Activated B cell treated with CpG ODN at 0.5 μM for 24 hours (primary cell): Measurements from ENCODE around the gene REL. TPM values are rescaled to one million over a fixed set of nuclear protein-coding genes. Genes with fewer than 3 reads are reported as not detected.
A peak's percentile ranks its signal among the peaks of the same experiment; 100 is the strongest.

Experiments
- ATAC-seq: fragments of 200-7000 bp; cut with Tn5 transposase; one replicate; pipeline ENCODE4 v1.10.0; 2021; ENCODE audit warnings: low read depth, mild to moderate bottlenecking, moderate library complexity
- CTCF ChIA-PET: fragments of 350-600 bp; sonication (Branson Sonifier 250); formaldehyde crosslinking; loops from one replicate; lab custom pipeline; 2021; ENCODE audit warnings: antibody characterized with exemption; lab: Charles Lee
- POLR2A ChIA-PET: fragments of 350-600 bp; sonication (Branson Sonifier 250); formaldehyde crosslinking; loops from one replicate; lab custom pipeline; 2021; ENCODE audit warnings: antibody characterized with exemption; lab: Charles Lee
- DNase-seq: peaks from one replicate; pipeline ENCODE4 v3.0.0; 2022
- H3K27ac Mint-ChIP-seq: one replicate; pipeline ENCODE4 v1.8.0; 2020; ENCODE audit warnings: mixed read lengths
- H3K27me3 Mint-ChIP-seq: one replicate; pipeline ENCODE4 v1.8.0; 2021; ENCODE audit warnings: mixed read lengths
- H3K36me3 Mint-ChIP-seq: one replicate; pipeline ENCODE4 v1.8.0; 2021; ENCODE audit warnings: low read depth, mixed read lengths
- H3K4me1 Mint-ChIP-seq: one replicate; pipeline ENCODE4 v1.8.0; 2021; ENCODE audit warnings: mixed read lengths
- H3K4me3 Mint-ChIP-seq: one replicate; pipeline ENCODE4 v1.8.0; 2020; ENCODE audit warnings: mild to moderate bottlenecking, mixed read lengths
- H3K9me3 Mint-ChIP-seq: one replicate; pipeline ENCODE4 v1.8.0; 2020; ENCODE audit warnings: mixed read lengths
- intact Hi-C: fragments of 100-400 bp; cut with micrococcal nuclease; formaldehyde crosslinking; loops from one replicate; pipeline ENCODE4 v1.15.1; 2024
- total RNA-seq: library from RNA; stranded (reverse); gene quantifications from 2 replicates; pipeline ENCODE4 v1.2.3, GENCODE V29; 2022
- TF ChIP-seq, protein P1 (sequence below): fragments of 200-600 bp; IDR thresholded peaks from one replicate; pipeline ENCODE4 v1.8.0; 2022; ENCODE audit warnings: antibody characterized with exemption, mild to moderate bottlenecking

REL gene
- total RNA-seq, 1 donor from 2014 or later, result 238 TPM

GRCh38 chr2:60964651-60965498 is 83.5 kb downstream of the REL start:
- H3K27me3 Mint-ChIP-seq, result no peaks in the 10 kb centered on the region
- H3K4me1 Mint-ChIP-seq, result peaks cover 67% of the 10 kb centered on the region
- H3K27ac Mint-ChIP-seq, result peak overlapping the region; percentile 65
- TF ChIP-seq, protein P1, sequence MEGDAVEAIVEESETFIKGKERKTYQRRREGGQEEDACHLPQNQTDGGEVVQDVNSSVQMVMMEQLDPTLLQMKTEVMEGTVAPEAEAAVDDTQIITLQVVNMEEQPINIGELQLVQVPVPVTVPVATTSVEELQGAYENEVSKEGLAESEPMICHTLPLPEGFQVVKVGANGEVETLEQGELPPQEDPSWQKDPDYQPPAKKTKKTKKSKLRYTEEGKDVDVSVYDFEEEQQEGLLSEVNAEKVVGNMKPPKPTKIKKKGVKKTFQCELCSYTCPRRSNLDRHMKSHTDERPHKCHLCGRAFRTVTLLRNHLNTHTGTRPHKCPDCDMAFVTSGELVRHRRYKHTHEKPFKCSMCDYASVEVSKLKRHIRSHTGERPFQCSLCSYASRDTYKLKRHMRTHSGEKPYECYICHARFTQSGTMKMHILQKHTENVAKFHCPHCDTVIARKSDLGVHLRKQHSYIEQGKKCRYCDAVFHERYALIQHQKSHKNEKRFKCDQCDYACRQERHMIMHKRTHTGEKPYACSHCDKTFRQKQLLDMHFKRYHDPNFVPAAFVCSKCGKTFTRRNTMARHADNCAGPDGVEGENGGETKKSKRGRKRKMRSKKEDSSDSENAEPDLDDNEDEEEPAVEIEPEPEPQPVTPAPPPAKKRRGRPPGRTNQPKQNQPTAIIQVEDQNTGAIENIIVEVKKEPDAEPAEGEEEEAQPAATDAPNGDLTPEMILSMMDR, result no peak
- intact Hi-C loops, result loop anchor here (2.0 to 5.0 kb wide), 3 partner anchors 18 to 33 kb away; no protein-coding TSS in a partner anchor
- ChIA-PET CTCF (interaction anchor here (1.4 to 2.7 kb wide), 2 partner anchors 19 to 34 kb away, joined by 3 to 11 read pairs; no protein-coding TSS in a partner anchor), POLR2A (interaction anchor here (0.5 to 6.6 kb wide), 9 partner anchors 7 to 125 kb away, joined by 3 to 52 read pairs (median 5); partner anchors contain the start of gene REL)
- no peaks in the 10 kb centered on the region for H3K9me3 Mint-ChIP-seq
- peaks cover 13% of the 10 kb centered on the region for H3K36me3 Mint-ChIP-seq
- no peak overlapping the region for H3K4me3 Mint-ChIP-seq
- DNase-seq (no peak), ATAC-seq (no peak)

- no peak for DNase-seq
- POLR2A ChIA-PET, result interaction anchor here (1.0 to 6.6 kb wide), 6 partner anchors 22 to 83 kb away, joined by 3 to 52 read pairs (median 8); partner anchors contain the start of gene REL
- ATAC-seq, result no peak
- intact Hi-C loops, result loop anchor here (2.0 to 5.0 kb wide), 2 partner anchors 19 to 33 kb away; no protein-coding TSS in a partner anchor
- peak overlapping the region; percentile 65 for H3K27ac Mint-ChIP-seq
- H3K27me3 Mint-ChIP-seq, result no peaks in the 10 kb centered on the region
- CTCF ChIA-PET, result interaction anchor here (1.4 to 2.7 kb wide), 2 partner anchors 19 to 34 kb away, joined by 3 to 11 read pairs; no protein-coding TSS in a partner anchor
- peaks cover 72% of the 10 kb centered on the region for H3K4me1 Mint-ChIP-seq
- TF ChIP-seq, protein P1, result no peak
- no peak overlapping the region for H3K4me3 Mint-ChIP-seq
- no peaks in the 10 kb centered on the region for H3K9me3 Mint-ChIP-seq
- peaks cover 11% of the 10 kb centered on the region for H3K36me3 Mint-ChIP-seq
Observed at GRCh38 chr2:60965499-60965785, 84.1 kb downstream of the REL start.

- Mint-ChIP-seq H3K4me1 (peaks cover 84% of the 10 kb centered on the region), H3K4me3 (peak overlapping the region; percentile 83), H3K27ac (peak overlapping the region; percentile 87), H3K9me3 (no peaks in the 10 kb centered on the region), H3K36me3 (peaks cover 11% of the 10 kb centered on the region), H3K27me3 (no peaks in the 10 kb centered on the region)
- POLR2A ChIA-PET, result interaction anchor here (0.6 to 6.6 kb wide), 7 partner anchors 21 to 581 kb away, joined by 3 to 52 read pairs (median 6); partner anchors contain the start of genes PAPOLG and REL
- intact Hi-C loops, result loop anchor here (5.0 kb wide), 1 partner anchor 34 kb away; no protein-coding TSS in a partner anchor
- DNase-seq, result no peak
- TF ChIP-seq, protein P1, result no peak
- peak; percentile 41 for ATAC-seq
- CTCF ChIA-PET, result interaction anchor here (2.0 to 3.0 kb wide), 2 partner anchors 26 to 32 kb away, joined by 7 to 11 read pairs; no protein-coding TSS in a partner anchor
Observed at GRCh38 chr2:60966507-60967405, 85.4 kb downstream of the REL start.

DNA sequence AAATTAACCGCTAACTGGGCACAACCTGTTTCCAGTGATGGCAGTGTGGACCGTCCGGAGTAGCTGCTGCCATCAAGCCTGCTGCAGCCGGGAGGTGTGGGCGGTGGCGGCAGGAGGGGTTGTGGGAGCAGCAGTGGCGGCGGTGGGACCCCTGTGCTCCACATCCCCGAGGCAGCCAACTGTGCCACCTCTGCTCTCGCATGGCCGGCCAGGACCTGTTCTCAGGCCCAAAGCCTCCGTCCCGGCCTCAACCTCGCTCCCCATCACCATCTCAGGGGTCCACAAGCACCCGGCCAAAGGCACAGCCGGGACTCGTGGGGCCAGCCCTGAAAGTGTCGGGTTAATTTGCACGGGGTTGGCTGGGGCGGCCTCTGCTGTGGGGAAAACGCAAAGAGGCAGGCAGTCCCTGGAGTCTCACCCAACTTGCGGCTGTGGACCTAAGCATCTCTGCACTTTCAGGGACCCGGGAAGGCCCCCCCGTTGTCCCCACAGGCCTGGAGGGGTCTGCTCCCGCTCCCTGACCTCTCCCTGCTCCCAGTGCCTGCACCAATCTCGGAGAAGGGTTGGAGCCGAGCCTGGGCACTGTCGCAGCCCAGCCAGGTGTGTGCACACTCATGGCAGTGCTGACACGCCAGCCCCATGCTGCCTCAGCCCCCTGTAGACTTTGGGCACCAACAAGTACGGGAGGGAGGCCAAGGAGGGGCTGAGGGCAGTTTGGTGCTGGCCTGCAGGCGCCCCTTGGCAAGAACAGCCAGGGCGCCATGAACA is 91.7 kb downstream of the REL start:
- no peak for ATAC-seq
- Mint-ChIP-seq H3K9me3 (no peaks in the 10 kb centered on the region), H3K4me1 (peaks cover 88% of the 10 kb centered on the region), H3K27me3 (no peaks in the 10 kb centered on the region), H3K27ac (peak overlapping the region; percentile 96), H3K4me3 (peak overlapping the region; percentile 73), H3K36me3 (peaks cover 1% of the 10 kb centered on the region)
- no peak for DNase-seq
- intact Hi-C loops, result loop anchor here (1.0 kb wide), 1 partner anchor 11 kb away; no protein-coding TSS in a partner anchor
- TF ChIP-seq, protein P1, result no peak
- CTCF ChIA-PET, result interaction anchor here (1.0 to 1.8 kb wide), 4 partner anchors 14 to 168 kb away, joined by 3 to 7 read pairs (median 5); no protein-coding TSS in a partner anchor
- POLR2A ChIA-PET, result interaction anchor here (0.6 to 2.8 kb wide), 14 partner anchors 10 to 177 kb away, joined by 3 to 85 read pairs (median 8); partner anchors contain the start of gene REL
